Hematopoietic multipotent progenitor cell (in vitro differentiated cells): ENCODE results near the gene GULP1. TPM values are rescaled to one million over a fixed set of nuclear protein-coding genes. Genes with fewer than 3 reads are reported as not detected.
"Not testable (repeated sequence)": the region's sequence is repeated elsewhere in the genome, so short reads cannot be mapped to it uniquely, and the experiment has no call there.

Experiments used
- DNase-seq, 3 donors: peaks; one replicate each; pipeline ENCODE4 v3.0.0-alpha.2; 2011 to 2015; ENCODE audit warnings: low read depth in 2 of 3, low spot score in 2 of 3
- total RNA-seq: library from RNA; depleted of rRNA; stranded (reverse); fragments of >200 nt; gene quantifications from one replicate; pipeline ENCODE4 v1.2.3, GENCODE V29; 2012

The GULP1 gene
- total RNA-seq, 1 donor = under 0.01 TPM

- no peak for DNase-seq
These were observed 230.8 kb downstream of the GULP1 start for GRCh38 chr2:188522517-188522916.

- no peak for DNase-seq
These were observed 232.2 kb downstream of the GULP1 start for GRCh38 chr2:188523919-188524318.

- DNase-seq = peak in 2 of 3 donors; percentile 29 to 82
These were observed 232.9 kb downstream of the GULP1 start for GRCh38 chr2:188524519-188525113.

- DNase-seq = no peak
These were observed 235.0 kb downstream of the GULP1 start for GRCh38 chr2:188526701-188527100.

- no peak for DNase-seq
These were observed 235.5 kb downstream of the GULP1 start for GRCh38 chr2:188527141-188527540.

GRCh38 chr2:188527581-188527993 is 235.9 kb downstream of the GULP1 start:
- DNase-seq = no peak

GRCh38 chr2:188529710-188530109 is 238.0 kb downstream of the GULP1 start:
- no peak for DNase-seq

GRCh38 chr2:188534875-188535274 is 243.2 kb downstream of the GULP1 start:
- DNase-seq = no peak

- DNase-seq = no peak
These were observed 260.0 kb downstream of the GULP1 start for GRCh38 chr2:188551671-188552070.

- DNase-seq = no peak
These were observed 265.4 kb downstream of the GULP1 start for GRCh38 chr2:188557081-188557480.

- not testable (repeated sequence) for DNase-seq
These were observed 267.8 kb downstream of the GULP1 start for GRCh38 chr2:188559455-188559854.

GRCh38 chr2:188561473-188561979 is 269.9 kb downstream of the GULP1 start:
- no peak for DNase-seq

- DNase-seq = no peak
These were observed 277.9 kb downstream of the GULP1 start for GRCh38 chr2:188569431-188570165.

GRCh38 chr2:188570370-188570769 is 278.7 kb downstream of the GULP1 start:
- no peak for DNase-seq

GRCh38 chr2:188571543-188572303 is 280.0 kb downstream of the GULP1 start:
- no peak for DNase-seq

GRCh38 chr2:188572592-188572991 is 280.9 kb downstream of the GULP1 start:
- DNase-seq = no peak

- no peak for DNase-seq
These were observed 281.8 kb downstream of the GULP1 start for GRCh38 chr2:188573453-188573852.

GRCh38 chr2:188576006-188576405 is 284.3 kb downstream of the GULP1 start:
- no peak for DNase-seq

- DNase-seq = no peak
These were observed 285.0 kb downstream of the GULP1 start for GRCh38 chr2:188576651-188577050.

GRCh38 chr2:188577231-188577630 is 285.6 kb downstream of the GULP1 start:
- no peak for DNase-seq

GRCh38 chr2:188580738-188581137 is 289.1 kb downstream of the GULP1 start:
- DNase-seq = no peak
